ENCODE measurements around the gene MIPOL1.

- no peak for TF ChIP-seq CTCF (IDR thresholded peaks at IDR 0.05)
- no peak for TF ChIP-seq EP300 (IDR thresholded peaks at IDR 0.05)
Measured at GRCh38 chr14:37544407-37544806, 346.7 kb downstream of the MIPOL1 start.
